WTC11 (cell line): Measurements from ENCODE around the gene CYSRT1. TPM values are rescaled to one million over a fixed set of nuclear protein-coding genes. Genes with fewer than 3 reads are reported as not detected.

ENCODE experiments used
- ATAC-seq: fragments of 200-7000 bp; cut with Tn5 transposase; 2 replicates; pipeline ENCODE4 v1.10.0; 2021; ENCODE audit warnings: mild to moderate bottlenecking, moderate library complexity
- CTCF ChIA-PET: fragments of 300-600 bp; sonication (Branson Sonifier 250); formaldehyde crosslinking; loops from one replicate; lab custom pipeline; 2021; ENCODE audit warnings: antibody characterized with exemption; lab: Charles Lee
- POLR2A ChIA-PET: fragments of 350-600 bp; sonication (Branson Sonifier 250); formaldehyde crosslinking; loops from one replicate; lab custom pipeline; 2021; ENCODE audit warnings: antibody characterized with exemption; lab: Charles Lee
- DNase-seq: peaks from one replicate; pipeline ENCODE4 v3.0.0; 2021; ENCODE audit warnings: low spot score
- H3K27ac Mint-ChIP-seq: 2 replicates; pipeline ENCODE4 v1.8.0; 2021; ENCODE audit warnings: mixed read lengths
- H3K27me3 Mint-ChIP-seq: 2 replicates; pipeline ENCODE4 v1.8.0; 2021; ENCODE audit warnings: low read depth, mild to moderate bottlenecking, moderate library complexity, mixed read lengths
- H3K36me3 Mint-ChIP-seq: 2 replicates; pipeline ENCODE4 v1.8.0; 2021; ENCODE audit warnings: mixed read lengths
- H3K4me1 Mint-ChIP-seq: 2 replicates; pipeline ENCODE4 v1.8.0; 2022; ENCODE audit warnings: mixed read lengths
- H3K4me3 Mint-ChIP-seq: 2 replicates; pipeline ENCODE4 v1.8.0; 2021; ENCODE audit warnings: mild to moderate bottlenecking, moderate library complexity, mixed read lengths
- H3K9me3 Mint-ChIP-seq: 2 replicates; pipeline ENCODE4 v1.8.0; 2021; ENCODE audit warnings: mixed read lengths
- E2F1 ChIP-seq: sonication (generic); formaldehyde crosslinking; IDR thresholded peaks from 2 replicates; pipeline ENCODE4 v1.8.0; 2022; ENCODE audit warnings: mild to moderate bottlenecking, missing genetic modification reagents
- GRHL2 ChIP-seq: fragments of 250-450 bp; sonication (Bioruptor Pico); IDR thresholded peaks from 2 replicates; pipeline ENCODE4 v1.8.0; 2022; ENCODE audit warnings: mild to moderate bottlenecking, moderate library complexity; ENCODE audit not compliant: insufficient replicate concordance, severe bottlenecking
- NFATC4 ChIP-seq: fragments of 250-450 bp; sonication (Bioruptor Pico); IDR thresholded peaks from 2 replicates; pipeline ENCODE4 v1.9.0; 2021; ENCODE audit warnings: mild to moderate bottlenecking
- NFE2L1 ChIP-seq: sonication (generic); formaldehyde crosslinking; IDR thresholded peaks from 2 replicates; pipeline ENCODE4 v1.8.1; 2023; ENCODE audit warnings: missing genetic modification reagents
- PRDM15 ChIP-seq: sonication (generic); formaldehyde crosslinking; IDR thresholded peaks from 2 replicates; pipeline ENCODE4 v1.8.0; 2022; ENCODE audit warnings: missing genetic modification reagents
- ZNF423 ChIP-seq: fragments of 250-450 bp; sonication (Bioruptor Pico); IDR thresholded peaks from 2 replicates; pipeline ENCODE4 v2.1.2; 2022; ENCODE audit warnings: mild to moderate bottlenecking, moderate library complexity
- total RNA-seq: library from RNA; stranded (reverse); gene quantifications from 3 replicates; pipeline ENCODE4 v1.2.3, GENCODE V29; 2021

The CYSRT1 gene
- total RNA-seq, 1 experiment from 2014 or later, result 3.5 TPM

GRCh38 chr9:137245450-137246421, 20.8 kb downstream of the CYSRT1 start:
- CTCF ChIA-PET, result interaction anchor here (0.5 to 5.9 kb wide), 12 partner anchors 8 to 211 kb away, joined by 3 to 46 read pairs (median 6); partner anchors contain the start of genes NELFB and RNF224
- no peak for TF ChIP-seq E2F1
- TF ChIP-seq, all 79 proteins: peak for 0
- Mint-ChIP-seq H3K27ac (no peak overlapping the region), H3K4me3 (no peak overlapping the region), H3K9me3 (no peaks in the 10 kb centered on the region), H3K36me3 (peaks cover 20% of the 10 kb centered on the region), H3K4me1 (peaks cover 28% of the 10 kb centered on the region), H3K27me3 (peaks cover 4% of the 10 kb centered on the region)
- ATAC-seq (no peak), DNase-seq (no peak)
- POLR2A ChIA-PET, result interaction anchor here (1.2 to 2.1 kb wide), 2 partner anchors 9 to 31 kb away, joined by 5 to 9 read pairs; partner anchors contain the start of gene TOR4A

- no peak overlapping the region for H3K27ac Mint-ChIP-seq
- POLR2A ChIA-PET, result no interaction called here
- no peak for ATAC-seq
- peaks cover 27% of the 10 kb centered on the region for H3K4me1 Mint-ChIP-seq
- no peak overlapping the region for H3K4me3 Mint-ChIP-seq
- CTCF ChIA-PET, result interaction anchor here (0.6 to 5.9 kb wide), 3 partner anchors 11 to 84 kb away, joined by 3 to 46 read pairs (median 5); no protein-coding TSS in a partner anchor
- no peaks in the 10 kb centered on the region for H3K9me3 Mint-ChIP-seq
- DNase-seq, result no peak
- peaks cover 16% of the 10 kb centered on the region for H3K36me3 Mint-ChIP-seq
- TF ChIP-seq PRDM15, result no peak
- H3K27me3 Mint-ChIP-seq, result peaks cover 4% of the 10 kb centered on the region
Measured at GRCh38 chr9:137247135-137247915, 22.4 kb downstream of the CYSRT1 start.

GRCh38 chr9:137247916-137248175, 22.9 kb downstream of the CYSRT1 start:
- H3K27me3 Mint-ChIP-seq, result peaks cover 4% of the 10 kb centered on the region
- POLR2A ChIA-PET, result no interaction called here

DNA sequence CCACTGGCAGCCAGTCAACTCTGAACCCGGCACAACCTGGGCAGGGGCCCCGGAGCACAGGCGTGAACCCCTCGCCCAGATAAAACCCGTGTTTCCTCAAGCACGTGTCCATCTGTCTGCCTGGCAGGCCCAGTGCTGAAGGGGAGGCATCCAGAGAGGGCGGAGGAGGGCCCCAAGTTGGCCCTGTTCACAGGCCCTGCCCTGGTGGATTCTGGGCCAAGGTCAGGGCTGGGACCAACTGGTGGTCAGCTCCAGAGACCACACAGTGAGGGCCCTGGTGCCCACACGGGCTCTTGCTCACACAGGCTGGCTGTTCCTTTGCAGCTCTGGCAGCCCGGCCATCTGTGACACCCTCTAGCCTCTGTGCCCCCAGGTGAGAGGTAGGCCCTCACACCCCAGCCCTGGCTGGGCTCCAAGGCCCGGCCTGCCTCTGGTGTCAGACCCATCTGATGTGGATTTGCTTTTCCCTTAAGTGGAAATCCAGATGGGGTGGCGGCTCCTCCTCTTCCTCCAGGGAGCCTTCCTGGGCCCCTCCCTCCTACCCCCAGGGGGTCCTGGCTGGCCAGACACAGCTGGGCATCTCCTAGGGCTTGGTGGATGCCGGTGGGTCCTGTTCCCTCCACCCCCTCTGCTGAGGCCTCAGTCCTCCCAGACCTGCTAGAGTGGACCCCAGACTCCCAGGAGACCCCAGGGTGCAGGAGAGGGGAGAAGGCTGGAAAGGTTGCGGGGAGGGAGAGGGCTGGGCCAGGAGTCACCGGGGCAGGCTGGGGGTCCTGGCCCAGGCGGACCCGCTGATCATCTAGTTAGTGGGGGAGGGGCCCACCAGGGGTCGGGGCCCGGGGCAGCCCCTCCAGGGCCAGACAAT, 25.6 kb downstream of the CYSRT1 start:
- POLR2A ChIA-PET, result interaction anchor here (4.2 kb wide), 1 partner anchor 10 kb away, joined by 30 read pairs; the partner anchor contains the start of gene TUBB4B
- CTCF ChIA-PET, result interaction anchor here (1.2 to 5.9 kb wide), 2 partner anchors 14 to 52 kb away, joined by 3 to 46 read pairs; partner anchors contain the start of gene NRARP

More at GRCh38 chr9:137247916-137248175, 22.9 kb downstream of the CYSRT1 start:
- Mint-ChIP-seq H3K36me3 (peaks cover 11% of the 10 kb centered on the region), H3K27ac (no peak overlapping the region), H3K9me3 (no peaks in the 10 kb centered on the region), H3K4me1 (peaks cover 22% of the 10 kb centered on the region), H3K4me3 (no peak overlapping the region)
- TF ChIP-seq NFE2L1, result no peak
- TF ChIP-seq ZNF423 (CRISPR knock-in tag), result no peak
- no peak for TF ChIP-seq NFATC4 (CRISPR knock-in tag)
- DNase-seq (no peak), ATAC-seq (no peak)
- CTCF ChIA-PET, result interaction anchor here (0.6 to 5.9 kb wide), 3 partner anchors 11 to 219 kb away, joined by 3 to 46 read pairs (median 6); no protein-coding TSS in a partner anchor

More for the DNA sequence above, 25.6 kb downstream of the CYSRT1 start:
- Mint-ChIP-seq H3K9me3 (no peaks in the 10 kb centered on the region), H3K4me1 (peaks cover 8% of the 10 kb centered on the region), H3K27me3 (peaks cover 11% of the 10 kb centered on the region), H3K4me3 (no peak overlapping the region), H3K36me3 (no peaks in the 10 kb centered on the region), H3K27ac (no peak overlapping the region)
- ATAC-seq (no peak), DNase-seq (no peak)
- TF ChIP-seq ZNF423 (CRISPR knock-in tag) (peak; percentile 8; the same call in 1 of the 2 replicates), GRHL2 (CRISPR knock-in tag) (no peak)
- TF ChIP-seq, all 79 proteins: peak for 1
